ENCODE data around the gene LRFN5. TPM values are rescaled to one million over a fixed set of nuclear protein-coding genes. Genes with fewer than 3 reads are reported as not detected.

LRFN5 gene
- total and polyA plus RNA-seq, 2 of the 13 experiments (the other 11 are each of a cell fraction or from before 2014, with no cell fraction given), result not detected

DNA sequence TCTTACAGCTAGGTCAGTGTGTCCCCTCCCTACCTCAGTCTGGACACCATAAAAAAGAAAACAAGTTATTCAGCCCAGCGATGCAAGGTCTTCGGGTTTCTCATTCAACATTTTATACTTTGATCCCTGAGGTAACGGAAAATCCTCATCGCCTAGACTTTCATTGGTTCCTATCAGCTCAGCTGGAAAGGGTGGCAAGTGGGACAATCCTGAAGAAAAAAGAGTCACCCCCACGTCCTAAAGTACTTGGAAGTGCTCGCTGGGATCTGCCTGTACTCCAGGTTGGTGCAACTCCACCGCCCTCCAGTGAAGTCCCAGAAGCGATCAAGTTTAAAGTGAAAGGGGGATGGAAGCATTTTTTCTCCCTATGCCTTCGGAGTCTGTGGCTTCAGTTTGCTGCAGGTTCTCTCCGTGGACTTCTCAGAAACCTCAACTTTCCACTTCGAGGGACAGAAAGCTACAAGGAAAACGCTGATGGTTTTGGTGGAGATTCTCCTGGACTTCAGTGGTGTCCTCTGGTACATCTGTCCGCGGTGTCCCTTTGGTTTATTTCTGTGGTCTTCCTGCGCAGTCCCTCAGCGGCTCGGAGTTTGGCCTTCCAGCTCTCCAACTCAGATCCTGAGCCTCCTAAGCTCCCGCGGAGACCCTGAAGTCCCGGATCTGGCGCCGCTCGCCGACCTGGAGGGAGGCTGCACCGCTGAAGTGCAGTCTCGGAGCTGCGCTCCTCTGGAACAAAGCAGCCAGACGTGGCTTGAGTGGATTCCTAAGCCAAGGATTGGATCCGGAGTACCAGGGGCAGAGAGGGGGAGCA, 1.8 kb upstream of the LRFN5 start (continued):
- TF ChIP-seq, protein P1, sequence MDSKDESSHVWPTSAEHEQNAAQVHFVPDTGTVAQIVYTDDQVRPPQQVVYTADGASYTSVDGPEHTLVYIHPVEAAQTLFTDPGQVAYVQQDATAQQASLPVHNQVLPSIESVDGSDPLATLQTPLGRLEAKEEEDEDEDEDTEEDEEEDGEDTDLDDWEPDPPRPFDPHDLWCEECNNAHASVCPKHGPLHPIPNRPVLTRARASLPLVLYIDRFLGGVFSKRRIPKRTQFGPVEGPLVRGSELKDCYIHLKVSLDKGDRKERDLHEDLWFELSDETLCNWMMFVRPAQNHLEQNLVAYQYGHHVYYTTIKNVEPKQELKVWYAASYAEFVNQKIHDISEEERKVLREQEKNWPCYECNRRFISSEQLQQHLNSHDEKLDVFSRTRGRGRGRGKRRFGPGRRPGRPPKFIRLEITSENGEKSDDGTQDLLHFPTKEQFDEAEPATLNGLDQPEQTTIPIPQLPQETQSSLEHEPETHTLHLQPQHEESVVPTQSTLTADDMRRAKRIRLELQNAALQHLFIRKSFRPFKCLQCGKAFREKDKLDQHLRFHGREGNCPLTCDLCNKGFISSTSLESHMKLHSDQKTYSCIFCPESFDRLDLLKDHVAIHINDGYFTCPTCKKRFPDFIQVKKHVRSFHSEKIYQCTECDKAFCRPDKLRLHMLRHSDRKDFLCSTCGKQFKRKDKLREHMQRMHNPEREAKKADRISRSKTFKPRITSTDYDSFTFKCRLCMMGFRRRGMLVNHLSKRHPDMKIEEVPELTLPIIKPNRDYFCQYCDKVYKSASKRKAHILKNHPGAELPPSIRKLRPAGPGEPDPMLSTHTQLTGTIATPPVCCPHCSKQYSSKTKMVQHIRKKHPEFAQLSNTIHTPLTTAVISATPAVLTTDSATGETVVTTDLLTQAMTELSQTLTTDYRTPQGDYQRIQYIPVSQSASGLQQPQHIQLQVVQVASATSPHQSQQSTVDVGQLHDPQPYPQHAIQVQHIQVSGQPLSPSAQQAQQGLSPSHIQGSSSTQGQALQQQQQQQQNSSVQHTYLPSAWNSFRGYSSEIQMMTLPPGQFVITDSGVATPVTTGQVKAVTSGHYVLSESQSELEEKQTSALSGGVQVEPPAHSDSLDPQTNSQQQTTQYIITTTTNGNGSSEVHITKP (CRISPR knock-in tag; IDR thresholded peaks at IDR 0.05; ENCODE audit: low read depth), result peak; percentile 75; the same call in 1 of the 2 replicates
- TF ChIP-seq, protein P2, sequence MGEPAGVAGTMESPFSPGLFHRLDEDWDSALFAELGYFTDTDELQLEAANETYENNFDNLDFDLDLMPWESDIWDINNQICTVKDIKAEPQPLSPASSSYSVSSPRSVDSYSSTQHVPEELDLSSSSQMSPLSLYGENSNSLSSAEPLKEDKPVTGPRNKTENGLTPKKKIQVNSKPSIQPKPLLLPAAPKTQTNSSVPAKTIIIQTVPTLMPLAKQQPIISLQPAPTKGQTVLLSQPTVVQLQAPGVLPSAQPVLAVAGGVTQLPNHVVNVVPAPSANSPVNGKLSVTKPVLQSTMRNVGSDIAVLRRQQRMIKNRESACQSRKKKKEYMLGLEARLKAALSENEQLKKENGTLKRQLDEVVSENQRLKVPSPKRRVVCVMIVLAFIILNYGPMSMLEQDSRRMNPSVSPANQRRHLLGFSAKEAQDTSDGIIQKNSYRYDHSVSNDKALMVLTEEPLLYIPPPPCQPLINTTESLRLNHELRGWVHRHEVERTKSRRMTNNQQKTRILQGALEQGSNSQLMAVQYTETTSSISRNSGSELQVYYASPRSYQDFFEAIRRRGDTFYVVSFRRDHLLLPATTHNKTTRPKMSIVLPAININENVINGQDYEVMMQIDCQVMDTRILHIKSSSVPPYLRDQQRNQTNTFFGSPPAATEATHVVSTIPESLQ (CRISPR knock-in tag; conservative IDR thresholded peaks at IDR 0.05), result no peak
- TF ChIP-seq ZNF143 (CRISPR knock-in tag; IDR thresholded peaks at IDR 0.05) (no peak), ZNF841 (CRISPR knock-in tag; IDR thresholded peaks at IDR 0.05; ENCODE audit: borderline replicate concordance) (no peak), ZMYM2 (CRISPR knock-in tag; IDR thresholded peaks at IDR 0.05) (0 out of 2 replicates have a peak, but pooled peaks have one; percentile 10), SOX13 (IDR thresholded peaks at IDR 0.05) (no peak), SOX13 (CRISPR knock-in tag; conservative IDR thresholded peaks at IDR 0.05 in 1 of 2, IDR thresholded peaks at IDR 0.05 in 1 of 2) (no peak), NR2F2 (IDR thresholded peaks at IDR 0.05; ENCODE audit: borderline replicate concordance, low read depth) (no peak)
- TF ChIP-seq, protein P3, sequence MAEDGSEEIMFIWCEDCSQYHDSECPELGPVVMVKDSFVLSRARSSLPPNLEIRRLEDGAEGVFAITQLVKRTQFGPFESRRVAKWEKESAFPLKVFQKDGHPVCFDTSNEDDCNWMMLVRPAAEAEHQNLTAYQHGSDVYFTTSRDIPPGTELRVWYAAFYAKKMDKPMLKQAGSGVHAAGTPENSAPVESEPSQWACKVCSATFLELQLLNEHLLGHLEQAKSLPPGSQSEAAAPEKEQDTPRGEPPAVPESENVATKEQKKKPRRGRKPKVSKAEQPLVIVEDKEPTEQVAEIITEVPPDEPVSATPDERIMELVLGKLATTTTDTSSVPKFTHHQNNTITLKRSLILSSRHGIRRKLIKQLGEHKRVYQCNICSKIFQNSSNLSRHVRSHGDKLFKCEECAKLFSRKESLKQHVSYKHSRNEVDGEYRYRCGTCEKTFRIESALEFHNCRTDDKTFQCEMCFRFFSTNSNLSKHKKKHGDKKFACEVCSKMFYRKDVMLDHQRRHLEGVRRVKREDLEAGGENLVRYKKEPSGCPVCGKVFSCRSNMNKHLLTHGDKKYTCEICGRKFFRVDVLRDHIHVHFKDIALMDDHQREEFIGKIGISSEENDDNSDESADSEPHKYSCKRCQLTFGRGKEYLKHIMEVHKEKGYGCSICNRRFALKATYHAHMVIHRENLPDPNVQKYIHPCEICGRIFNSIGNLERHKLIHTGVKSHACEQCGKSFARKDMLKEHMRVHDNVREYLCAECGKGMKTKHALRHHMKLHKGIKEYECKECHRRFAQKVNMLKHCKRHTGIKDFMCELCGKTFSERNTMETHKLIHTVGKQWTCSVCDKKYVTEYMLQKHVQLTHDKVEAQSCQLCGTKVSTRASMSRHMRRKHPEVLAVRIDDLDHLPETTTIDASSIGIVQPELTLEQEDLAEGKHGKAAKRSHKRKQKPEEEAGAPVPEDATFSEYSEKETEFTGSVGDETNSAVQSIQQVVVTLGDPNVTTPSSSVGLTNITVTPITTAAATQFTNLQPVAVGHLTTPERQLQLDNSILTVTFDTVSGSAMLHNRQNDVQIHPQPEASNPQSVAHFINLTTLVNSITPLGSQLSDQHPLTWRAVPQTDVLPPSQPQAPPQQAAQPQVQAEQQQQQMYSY (CRISPR knock-in tag; IDR thresholded peaks at IDR 0.05), result peak; percentile 96
- TF ChIP-seq, protein P4, sequence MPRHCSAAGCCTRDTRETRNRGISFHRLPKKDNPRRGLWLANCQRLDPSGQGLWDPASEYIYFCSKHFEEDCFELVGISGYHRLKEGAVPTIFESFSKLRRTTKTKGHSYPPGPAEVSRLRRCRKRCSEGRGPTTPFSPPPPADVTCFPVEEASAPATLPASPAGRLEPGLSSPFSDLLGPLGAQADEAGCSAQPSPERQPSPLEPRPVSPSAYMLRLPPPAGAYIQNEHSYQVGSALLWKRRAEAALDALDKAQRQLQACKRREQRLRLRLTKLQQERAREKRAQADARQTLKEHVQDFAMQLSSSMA (CRISPR knock-in tag; IDR thresholded peaks at IDR 0.05), result no peak
- TF ChIP-seq, protein P5, sequence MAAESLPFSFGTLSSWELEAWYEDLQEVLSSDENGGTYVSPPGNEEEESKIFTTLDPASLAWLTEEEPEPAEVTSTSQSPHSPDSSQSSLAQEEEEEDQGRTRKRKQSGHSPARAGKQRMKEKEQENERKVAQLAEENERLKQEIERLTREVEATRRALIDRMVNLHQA (CRISPR knock-in tag; IDR thresholded peaks at IDR 0.05), result no peak

All from HepG2 (cell line).